T-helper 2 cell treated with Interferon-gamma antibody and Interleukin-4, amounts not matched to agents 5 μg/mL and 100 μg/mL, for 36 hours (primary cell): ENCODE measurements around the gene KRTAP4-1.
"Not testable (repeated sequence)": the region's sequence is repeated elsewhere in the genome, so short reads cannot be mapped to it uniquely, and the experiment has no call there.

Experiments used
- DNase-seq: peaks from one replicate; pipeline ENCODE4 v3.0.0; 2021; ENCODE audit warnings: low spot score
- H3K27ac Mint-ChIP-seq: one replicate; pipeline ENCODE4 v1.8.0; 2021; ENCODE audit warnings: mild to moderate bottlenecking, mixed read lengths
- H3K27me3 Mint-ChIP-seq: one replicate; pipeline ENCODE4 v1.8.0; 2021; ENCODE audit warnings: low read depth, mixed read lengths
- H3K36me3 Mint-ChIP-seq: one replicate; pipeline ENCODE4 v1.8.0; 2021; ENCODE audit warnings: low read depth, mixed read lengths
- H3K4me1 Mint-ChIP-seq: one replicate; pipeline ENCODE4 v1.8.0; 2021; ENCODE audit warnings: low read depth, mixed read lengths
- H3K4me3 Mint-ChIP-seq: one replicate; pipeline ENCODE4 v1.8.0; 2022; ENCODE audit warnings: mild to moderate bottlenecking, moderate library complexity, mixed read lengths
- H3K9me3 Mint-ChIP-seq: one replicate; pipeline ENCODE4 v1.8.0; 2021; ENCODE audit warnings: mixed read lengths

Gene KRTAP4-1

DNA sequence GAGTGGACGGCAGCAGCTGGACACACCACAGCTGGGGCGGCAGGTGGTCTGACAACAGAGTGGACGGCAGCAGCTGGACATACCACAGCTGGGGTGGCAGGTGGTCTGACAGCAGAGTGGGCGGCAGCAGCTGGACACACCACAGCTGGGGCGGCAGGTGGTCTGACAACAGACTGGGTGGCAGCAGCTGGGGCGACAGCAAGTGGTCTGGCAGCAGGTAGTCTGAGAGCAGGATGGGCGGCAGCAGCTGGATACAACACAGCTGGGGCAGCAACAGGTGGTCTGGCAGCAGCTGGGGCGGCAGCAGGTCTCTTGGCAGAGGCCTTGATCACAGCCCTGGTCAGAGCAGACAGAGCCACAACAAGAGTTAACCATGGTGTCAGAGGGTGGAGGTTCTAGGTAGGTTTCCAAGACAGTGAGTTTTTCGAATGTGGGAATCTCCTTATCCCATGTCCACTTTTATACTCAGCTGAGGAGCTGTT, at the start of gene KRTAP4-1:
Gene KRTAP4-1, minus strand, starts transcription at position 432 of the 482 bp plus-strand sequence. Its CDS starts 57 bp downstream, at position 375.
- Mint-ChIP-seq H3K27ac (no peak within 1 kb of the TSS), H3K36me3 (no peaks in the 10 kb centered on the region), H3K4me3 (no peak within 1 kb of the TSS), H3K9me3 (no peaks in the 10 kb centered on the region), H3K4me1 (no peaks in the 10 kb centered on the region), H3K27me3 (peaks cover 4% of the 10 kb centered on the region)
- no peak for DNase-seq

DNA sequence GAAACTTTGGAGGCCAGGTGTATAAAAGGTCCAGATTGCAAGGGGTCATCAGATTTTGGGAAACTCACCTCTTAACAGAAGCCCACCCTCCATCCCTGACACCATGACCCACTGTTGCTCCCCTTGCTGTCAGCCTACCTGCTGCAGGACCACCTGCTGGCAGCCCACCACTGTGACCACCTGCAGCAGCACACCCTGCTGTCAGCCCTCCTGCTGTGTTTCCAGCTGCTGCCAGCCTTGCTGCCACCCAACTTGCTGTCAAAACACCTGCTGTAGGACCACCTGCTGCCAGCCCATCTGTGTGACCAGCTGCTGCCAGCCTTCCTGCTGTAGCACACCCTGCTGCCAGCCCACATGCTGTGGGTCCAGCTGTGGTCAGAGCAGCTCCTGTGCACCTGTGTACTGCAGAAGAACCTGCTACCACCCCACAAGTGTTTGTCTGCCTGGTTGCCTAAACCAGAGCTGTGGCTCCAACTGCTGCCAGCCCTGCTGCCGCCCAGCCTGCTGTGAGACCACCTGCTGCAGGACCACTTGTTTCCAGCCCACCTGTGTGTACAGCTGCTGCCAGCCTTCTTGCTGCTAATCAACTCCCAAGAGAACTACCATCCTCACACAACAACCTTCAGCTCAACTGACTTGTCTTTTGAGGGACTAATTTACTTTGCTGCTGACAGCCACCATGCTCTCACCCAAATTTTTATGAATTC, 47.8 kb upstream of the KRTAP4-1 start, which contains the start of gene KRTAP9-3:
Gene KRTAP9-3, plus strand, starts transcription at position 51 of the 707 bp plus-strand sequence. Its CDS starts 53 bp downstream, at position 104.
- H3K9me3 Mint-ChIP-seq, H3K36me3 Mint-ChIP-seq, DNase-seq, H3K4me1 Mint-ChIP-seq, H3K4me3 Mint-ChIP-seq, H3K27ac Mint-ChIP-seq: not testable (repeated sequence)
- H3K27me3 Mint-ChIP-seq: peaks cover 16% of the 10 kb centered on the region

- no peak for DNase-seq
- no peaks in the 10 kb centered on the region for H3K4me1 Mint-ChIP-seq
- peaks cover 16% of the 10 kb centered on the region for H3K27me3 Mint-ChIP-seq
- H3K9me3 Mint-ChIP-seq: no peaks in the 10 kb centered on the region
- no peak overlapping the region for H3K27ac Mint-ChIP-seq
- H3K36me3 Mint-ChIP-seq: no peaks in the 10 kb centered on the region
- H3K4me3 Mint-ChIP-seq: no peak overlapping the region
These were observed 47.0 kb upstream of the KRTAP4-1 start for GRCh38 chr17:41231731-41232130.

DNA sequence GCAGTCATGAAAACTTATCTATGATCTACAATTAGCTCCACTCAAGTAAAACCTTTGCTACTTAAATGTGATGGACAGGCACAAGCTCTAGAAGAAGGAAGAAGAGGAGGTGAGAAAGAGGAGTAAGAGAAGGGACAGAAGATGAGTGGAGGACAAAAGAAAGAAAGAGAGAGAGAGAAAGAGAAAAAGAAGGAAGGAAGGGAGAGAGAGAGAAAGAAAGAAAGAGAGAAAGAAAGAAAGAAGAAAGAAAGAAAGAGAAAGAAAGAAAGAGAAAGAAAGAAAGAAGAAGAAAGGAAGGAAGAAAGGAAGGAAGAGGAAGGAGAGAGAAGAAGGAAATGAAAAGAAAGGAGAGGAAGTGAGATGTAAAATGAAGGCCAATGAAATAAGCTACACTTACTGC, 45.4 kb upstream of the KRTAP4-1 start:
- Mint-ChIP-seq H3K4me1 (no peaks in the 10 kb centered on the region), H3K36me3 (no peaks in the 10 kb centered on the region), H3K27ac (no peak overlapping the region), H3K27me3 (peaks cover 13% of the 10 kb centered on the region), H3K4me3 (no peak overlapping the region), H3K9me3 (no peaks in the 10 kb centered on the region)
- no peak for DNase-seq

- H3K4me1 Mint-ChIP-seq, DNase-seq, H3K9me3 Mint-ChIP-seq, H3K27ac Mint-ChIP-seq, H3K36me3 Mint-ChIP-seq, H3K4me3 Mint-ChIP-seq: not testable (repeated sequence)
- H3K27me3 Mint-ChIP-seq: peaks cover 14% of the 10 kb centered on the region
These were observed 41.9 kb upstream of the KRTAP4-1 start, which contains the start of gene KRTAP9-2 for GRCh38 chr17:41226598-41227095. Gene KRTAP9-2, plus strand, starts transcription at chr17:41226648. Its CDS starts 7 bp downstream, at chr17:41226655.

DNA sequence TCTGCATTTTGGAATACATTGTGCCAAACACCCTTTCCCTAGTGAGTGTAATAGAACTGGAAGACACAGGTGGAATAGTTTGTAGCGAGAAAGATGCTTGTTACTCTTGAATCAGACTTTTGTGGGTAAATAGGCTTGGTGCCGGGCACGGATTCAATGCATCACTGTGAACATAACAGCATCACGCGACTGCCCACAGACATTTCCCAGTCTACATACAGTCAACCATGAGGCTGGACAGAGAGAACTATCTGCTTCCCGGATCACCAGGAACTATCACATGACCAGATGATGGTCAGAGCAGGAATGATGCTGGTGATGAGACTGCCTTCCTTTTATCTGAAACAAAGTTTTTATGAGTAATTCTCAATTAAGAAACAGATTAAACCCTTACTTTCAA, 41.3 kb upstream of the KRTAP4-1 start:
- H3K27me3 Mint-ChIP-seq: peaks cover 13% of the 10 kb centered on the region
- H3K27ac Mint-ChIP-seq: no peak overlapping the region

GRCh38 chr17:41223821-41224220, 39.1 kb upstream of the KRTAP4-1 start:
- no peak overlapping the region for H3K4me3 Mint-ChIP-seq
- H3K36me3 Mint-ChIP-seq: no peaks in the 10 kb centered on the region
- H3K4me1 Mint-ChIP-seq: no peaks in the 10 kb centered on the region

More for the DNA sequence above, 41.3 kb upstream of the KRTAP4-1 start:
- no peak for DNase-seq
- Mint-ChIP-seq H3K9me3 (no peaks in the 10 kb centered on the region), H3K4me1 (no peaks in the 10 kb centered on the region), H3K4me3 (no peak overlapping the region), H3K36me3 (no peaks in the 10 kb centered on the region)

GRCh38 chr17:41215681-41216080, 31.0 kb upstream of the KRTAP4-1 start:
- H3K4me1 Mint-ChIP-seq: no peaks in the 10 kb centered on the region
- H3K27ac Mint-ChIP-seq: no peak overlapping the region
- DNase-seq: no peak
- H3K4me3 Mint-ChIP-seq: no peak overlapping the region
- H3K36me3 Mint-ChIP-seq: no peaks in the 10 kb centered on the region
- no peaks in the 10 kb centered on the region for H3K9me3 Mint-ChIP-seq
- peaks cover 5% of the 10 kb centered on the region for H3K27me3 Mint-ChIP-seq

More at GRCh38 chr17:41223821-41224220, 39.1 kb upstream of the KRTAP4-1 start:
- Mint-ChIP-seq H3K27me3 (peaks cover 11% of the 10 kb centered on the region), H3K9me3 (no peaks in the 10 kb centered on the region), H3K27ac (no peak overlapping the region)
- DNase-seq: no peak

- no peaks in the 10 kb centered on the region for H3K4me1 Mint-ChIP-seq
- H3K27ac Mint-ChIP-seq: no peak overlapping the region
- no peak for DNase-seq
- no peaks in the 10 kb centered on the region for H3K36me3 Mint-ChIP-seq
- peaks cover 23% of the 10 kb centered on the region for H3K27me3 Mint-ChIP-seq
- H3K4me3 Mint-ChIP-seq: no peak overlapping the region
- no peaks in the 10 kb centered on the region for H3K9me3 Mint-ChIP-seq
These were observed 27.9 kb upstream of the KRTAP4-1 start for GRCh38 chr17:41212524-41213169.

GRCh38 chr17:41211845-41212466, 27.2 kb upstream of the KRTAP4-1 start:
- Mint-ChIP-seq H3K4me3 (no peak overlapping the region), H3K36me3 (no peaks in the 10 kb centered on the region), H3K4me1 (no peaks in the 10 kb centered on the region), H3K27me3 (peaks cover 26% of the 10 kb centered on the region), H3K9me3 (no peaks in the 10 kb centered on the region), H3K27ac (no peak overlapping the region)
- DNase-seq: no peak

DNA sequence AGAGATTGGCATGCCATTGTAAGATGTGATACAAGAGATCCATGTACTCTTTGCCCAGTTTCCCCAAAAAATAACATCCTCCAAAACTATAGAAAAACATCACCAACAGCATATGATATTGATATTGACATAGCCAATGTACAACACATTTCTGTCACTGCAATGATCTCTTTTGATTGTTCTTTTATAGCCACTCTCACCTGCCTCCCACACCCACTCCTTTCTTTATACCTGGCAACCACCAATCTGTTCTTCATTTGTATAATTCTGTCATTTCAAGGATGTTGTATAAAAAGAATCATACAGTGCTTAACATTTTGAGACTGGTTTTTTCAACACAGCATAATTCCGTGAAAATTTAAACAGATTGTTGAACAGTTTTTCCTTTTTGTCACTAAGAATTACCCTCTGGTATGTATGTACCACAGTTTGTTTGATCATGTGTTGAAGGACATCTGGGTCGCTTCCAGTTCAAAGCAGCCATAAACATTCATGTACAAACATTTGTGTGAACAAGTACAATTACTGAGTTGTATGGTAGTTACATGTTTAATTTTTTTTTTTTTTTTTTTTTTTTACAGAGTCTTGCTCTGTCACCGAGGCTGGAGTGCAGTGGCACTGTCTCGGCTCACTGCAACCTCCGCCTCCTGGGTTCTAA, 14.8 kb upstream of the KRTAP4-1 start:
- no peak overlapping the region for H3K4me3 Mint-ChIP-seq
- H3K27me3 Mint-ChIP-seq: no peaks in the 10 kb centered on the region
- no peak for DNase-seq
- no peaks in the 10 kb centered on the region for H3K36me3 Mint-ChIP-seq
- H3K4me1 Mint-ChIP-seq: no peaks in the 10 kb centered on the region
- no peaks in the 10 kb centered on the region for H3K9me3 Mint-ChIP-seq
- H3K27ac Mint-ChIP-seq: no peak overlapping the region

DNA sequence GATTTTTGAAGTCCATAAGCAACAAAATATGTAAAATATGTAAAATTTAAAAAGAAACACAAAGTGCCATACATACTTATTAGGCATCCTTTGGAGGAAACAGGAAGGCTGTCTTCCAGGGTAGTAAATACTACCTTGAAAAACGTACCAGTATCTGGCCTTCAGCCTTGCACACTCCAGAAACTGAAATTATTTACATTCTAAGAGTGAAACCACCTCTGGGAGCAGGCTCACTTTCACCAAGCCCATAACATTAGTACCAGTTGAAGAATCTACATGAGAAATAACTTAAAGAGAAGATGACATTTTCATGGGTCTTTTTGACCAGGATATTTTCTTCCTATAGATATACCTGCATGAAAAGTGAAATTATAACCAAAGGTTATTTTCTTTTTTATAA, 11.4 kb upstream of the KRTAP4-1 start:
- no peak overlapping the region for H3K27ac Mint-ChIP-seq
- no peak for DNase-seq
- H3K27me3 Mint-ChIP-seq: no peaks in the 10 kb centered on the region
- H3K4me3 Mint-ChIP-seq: no peak overlapping the region
- no peaks in the 10 kb centered on the region for H3K4me1 Mint-ChIP-seq
- H3K36me3 Mint-ChIP-seq: no peaks in the 10 kb centered on the region
- H3K9me3 Mint-ChIP-seq: no peaks in the 10 kb centered on the region

GRCh38 chr17:41190328-41190727, 5.6 kb upstream of the KRTAP4-1 start:
- DNase-seq: no peak
- no peak overlapping the region for H3K27ac Mint-ChIP-seq
- H3K9me3 Mint-ChIP-seq: no peaks in the 10 kb centered on the region
- H3K27me3 Mint-ChIP-seq: no peaks in the 10 kb centered on the region
- H3K36me3 Mint-ChIP-seq: no peaks in the 10 kb centered on the region
- H3K4me1 Mint-ChIP-seq: no peaks in the 10 kb centered on the region
- H3K4me3 Mint-ChIP-seq: no peak overlapping the region
